Pancreas (tissue), 10 donors: ENCODE results near the gene ZNF267. TPM values are rescaled to one million over a fixed set of nuclear protein-coding genes. Genes with fewer than 3 reads are reported as not detected.
"Not testable (repeated sequence)": the region's sequence is repeated elsewhere in the genome, so short reads cannot be mapped to it uniquely, and the experiment has no call there.

Experiments
- ATAC-seq, 4 donors: fragments of 200-7000 bp; cut with Tn5 transposase; one replicate each; pipeline versions ENCODE4 v1.8.0 to v1.9.1; 2020; ENCODE audit warnings: mild to moderate bottlenecking in 4 of 4, moderate library complexity in 4 of 4
- DNase-seq, 6 donors: peaks; one replicate each; pipeline ENCODE4 v3.0.0-alpha.2; 2020
- FAIRE-seq: peaks from 2 replicates; lab custom pipeline; 2012; peaks lifted over from hg19 to GRCh38; lab: Jason Lieb, UNC
- H3K27ac ChIP-seq, 4 donors: fragments of 200-600 bp; sonication (generic); 1 replicate in 3 of 4; 2 replicates in 1 of 4; pipeline versions ENCODE4 v1.5.0 to v1.8.0; 2020
- H3K27me3 ChIP-seq, 4 donors: fragments of 200-600 bp; one replicate each; pipeline ENCODE4 v1.8.0; 2021
- H3K36me3 ChIP-seq, 3 donors: fragments of 200-600 bp; sonication (generic) in 1 of 3; one replicate each; pipeline versions ENCODE4 v1.5.0 to v1.8.0; 2020 to 2021
- H3K4me1 ChIP-seq, 3 donors: fragments of 200-600 bp; one replicate each; pipeline ENCODE4 v1.8.0; 2021
- H3K4me3 ChIP-seq, 4 donors: fragments of 200-600 bp; sonication (generic) in 2 of 4; one replicate each; pipeline versions ENCODE4 v1.5.0 to v1.8.0; 2020 to 2021
- H3K9me3 ChIP-seq, 4 donors: fragments of 200-600 bp; one replicate each; pipeline ENCODE4 v1.8.0; 2021
- WGBS, 2 donors: extraction: QIAGEN DNeasy Blood & Tissue Kit; methylation state at CpG; one replicate each; pipeline ENCODE4 v1.1.7; 2013; 5-methylcytosine and 5-hydroxymethylcytosine counted together
- intact Hi-C, 3 donors: fragments of 100-400 bp; cut with DNase I; formaldehyde crosslinking; loops; one replicate each; pipeline versions ENCODE4 v1.11.1 to v1.14.2; 2022
- polyA plus RNA-seq, 2 donors: library from polyadenylated mRNA; stranded (reverse); fragments of 200-250 nt; gene quantifications; one replicate each; pipeline ENCODE4 v1.2.3, GENCODE V29; 2013
- total RNA-seq, 6 donors: library from RNA; stranded (reverse); fragmentation: NEBNext Ultra II Directional in 4 of 6; extraction: Animal tissue kit (Norgen Biotek cat#: 25700) in 4 of 6; gene quantifications; one replicate each; pipeline versions ENCODE4 v1.2.1 to v1.2.4, GENCODE V29; 2021 to 2023
- TF ChIP-seq, protein P1 (sequence below), 4 donors: fragments of 200-600 bp; sonication (generic) in 3 of 4; IDR thresholded peaks; one replicate each; pipeline versions ENCODE4 v1.5.0 to v1.8.0; 2021; ENCODE audit warnings: antibody characterized with exemption in 4 of 4
- donor health status: healthy with polysubstance abuse.
- donor health status: DM: no; HTN: no; CAD: no; lungs with moderate emphysema.
- donor health status: DM: no; HTN: no; CAD: no.
- donor health status: control.
- donor health status: control.
- donor health status: Bipolar disorder and iron deficiency.
- donor health status: DM: yes; HTN: yes; CAD: no.
- donor health status: DM: no; HTN: no; CAD: no.
- donor health status: DM: no; HTN: no; CAD: no.
- donor health status: DM: yes; HTN: yes; CAD: no.

Gene ZNF267
- total and polyA plus RNA-seq, 8 donors: 1.2 to 13.8 (median 5.1) TPM

DNA sequence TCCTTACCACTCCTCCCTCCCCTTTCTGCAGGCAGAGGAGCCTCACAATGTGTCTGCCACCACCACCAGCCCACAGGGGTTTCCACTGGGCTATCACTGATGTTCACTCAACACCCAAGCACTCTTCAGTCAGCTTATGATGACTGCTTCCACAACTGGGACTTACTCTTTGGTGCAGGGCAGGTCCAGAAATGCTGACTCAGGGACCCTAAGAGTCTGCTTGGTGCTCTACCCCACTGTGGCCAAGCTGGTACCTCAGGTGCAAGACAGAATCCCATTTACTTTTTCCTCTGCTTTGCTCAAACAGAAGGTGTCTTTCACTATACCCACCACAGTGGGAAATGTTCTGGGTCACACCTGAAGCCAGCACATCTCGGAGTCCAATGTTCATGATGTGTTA is 40.1 kb downstream of the ZNF267 start:
- 97 to 100% methylated on average over 1 of the region's 1 CpG for WGBS, 2 donors
- ATAC-seq (no peak), DNase-seq (no peak), FAIRE-seq (no peak)
- H3K4me1 ChIP-seq: no peaks in the 10 kb centered on the region
- H3K27ac ChIP-seq: no peak overlapping the region
- H3K9me3 ChIP-seq: peaks cover 0 to 41% (median 7%) of the 10 kb centered on the region in 4 donors
- peaks cover 0 to 34% (median 24%) of the 10 kb centered on the region in 3 donors for H3K36me3 ChIP-seq
- H3K4me3 ChIP-seq: no peak overlapping the region
- TF ChIP-seq, protein P1, sequence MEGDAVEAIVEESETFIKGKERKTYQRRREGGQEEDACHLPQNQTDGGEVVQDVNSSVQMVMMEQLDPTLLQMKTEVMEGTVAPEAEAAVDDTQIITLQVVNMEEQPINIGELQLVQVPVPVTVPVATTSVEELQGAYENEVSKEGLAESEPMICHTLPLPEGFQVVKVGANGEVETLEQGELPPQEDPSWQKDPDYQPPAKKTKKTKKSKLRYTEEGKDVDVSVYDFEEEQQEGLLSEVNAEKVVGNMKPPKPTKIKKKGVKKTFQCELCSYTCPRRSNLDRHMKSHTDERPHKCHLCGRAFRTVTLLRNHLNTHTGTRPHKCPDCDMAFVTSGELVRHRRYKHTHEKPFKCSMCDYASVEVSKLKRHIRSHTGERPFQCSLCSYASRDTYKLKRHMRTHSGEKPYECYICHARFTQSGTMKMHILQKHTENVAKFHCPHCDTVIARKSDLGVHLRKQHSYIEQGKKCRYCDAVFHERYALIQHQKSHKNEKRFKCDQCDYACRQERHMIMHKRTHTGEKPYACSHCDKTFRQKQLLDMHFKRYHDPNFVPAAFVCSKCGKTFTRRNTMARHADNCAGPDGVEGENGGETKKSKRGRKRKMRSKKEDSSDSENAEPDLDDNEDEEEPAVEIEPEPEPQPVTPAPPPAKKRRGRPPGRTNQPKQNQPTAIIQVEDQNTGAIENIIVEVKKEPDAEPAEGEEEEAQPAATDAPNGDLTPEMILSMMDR (IDR thresholded peaks at IDR 0.05): no peak
- intact Hi-C loops: no loop called here
- no peaks in the 10 kb centered on the region for H3K27me3 ChIP-seq

DNA sequence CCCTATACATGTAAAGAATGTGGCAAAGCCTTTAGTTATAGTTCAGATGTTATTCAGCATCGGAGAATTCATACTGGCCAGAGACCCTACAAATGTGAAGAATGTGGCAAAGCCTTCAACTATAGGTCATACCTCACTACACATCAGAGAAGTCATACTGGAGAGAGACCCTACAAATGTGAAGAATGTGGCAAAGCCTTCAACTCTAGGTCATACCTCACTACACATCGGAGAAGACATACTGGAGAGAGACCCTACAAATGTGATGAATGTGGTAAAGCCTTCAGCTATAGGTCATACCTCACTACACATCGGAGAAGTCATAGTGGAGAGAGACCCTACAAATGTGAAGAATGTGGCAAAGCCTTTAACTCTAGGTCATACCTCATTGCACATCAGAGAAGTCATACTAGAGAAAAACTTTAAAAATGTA is 42.5 kb downstream of the ZNF267 start:
- Histone ChIP-seq H3K4me3 (no peak overlapping the region), H3K36me3 (peaks cover 0 to 34% (median 24%) of the 10 kb centered on the region in 3 donors), H3K4me1 (no peaks in the 10 kb centered on the region), H3K27me3 (no peaks in the 10 kb centered on the region), H3K27ac (no peak overlapping the region), H3K9me3 (peaks cover 0 to 41% (median 7%) of the 10 kb centered on the region in 4 donors)
- TF ChIP-seq, protein P1 (IDR thresholded peaks at IDR 0.05): no peak
- ATAC-seq: no peak
- no peak for DNase-seq
- WGBS, 2 donors: 99 to 100% methylated on average over 3 of the region's 3 CpGs
- intact Hi-C loops: no loop called here
- FAIRE-seq: no peak

DNA sequence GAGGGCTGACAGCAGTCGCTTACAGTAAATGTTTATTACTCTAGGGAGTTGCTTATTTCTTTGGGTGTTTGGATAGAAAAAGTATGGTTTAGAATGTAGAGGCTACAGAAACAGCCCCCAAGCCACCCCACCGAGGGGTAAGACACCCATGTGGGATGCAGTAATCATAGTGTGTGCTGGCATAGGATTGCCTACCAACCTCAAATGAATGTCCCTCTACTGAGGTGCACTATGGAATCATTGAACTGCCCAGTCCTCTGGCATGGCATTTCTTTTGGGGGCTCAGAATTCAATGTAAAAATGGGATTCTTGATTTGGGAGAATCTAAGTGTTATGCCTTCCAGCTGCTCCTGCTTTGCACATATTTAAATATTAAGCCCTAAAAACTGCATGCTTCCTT is 46.8 kb downstream of the ZNF267 start:
- no peaks in the 10 kb centered on the region for H3K27me3 ChIP-seq
- H3K27ac ChIP-seq: no peak overlapping the region
- peaks cover 0 to 19% (median 6%) of the 10 kb centered on the region in 4 donors for H3K9me3 ChIP-seq
- FAIRE-seq (no peak), DNase-seq (no peak), ATAC-seq (no peak)
- TF ChIP-seq, protein P1 (IDR thresholded peaks at IDR 0.05): no peak
- intact Hi-C loops: no loop called here
- H3K4me3 ChIP-seq: no peak overlapping the region
- H3K36me3 ChIP-seq: peaks cover 0 to 13% (median 8%) of the 10 kb centered on the region in 3 donors
- WGBS, 2 donors: 95 to 98% methylated on average over 2 of the region's 2 CpGs
- H3K4me1 ChIP-seq: no peaks in the 10 kb centered on the region

DNA sequence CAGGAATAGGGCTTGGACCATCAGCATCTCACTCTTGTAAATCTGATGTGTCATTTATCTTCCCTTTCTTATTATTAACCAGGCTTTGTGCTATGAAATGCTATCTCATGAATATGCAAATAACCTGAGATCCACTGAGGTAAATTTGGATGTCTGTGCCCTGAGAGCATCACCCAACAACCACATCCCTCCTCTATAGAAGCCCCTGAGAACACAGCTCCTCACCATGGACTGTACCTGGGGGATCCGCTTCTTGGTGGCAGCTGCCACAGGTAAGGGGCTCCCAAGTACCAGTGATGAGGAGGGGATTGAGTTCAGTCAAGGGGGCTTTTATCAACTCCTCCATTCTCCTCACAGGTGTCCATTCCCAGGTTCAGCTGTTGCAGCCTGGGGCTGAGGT is 78.2 kb downstream of the ZNF267 start:
- FAIRE-seq, H3K9me3 ChIP-seq: not testable (repeated sequence)

DNA sequence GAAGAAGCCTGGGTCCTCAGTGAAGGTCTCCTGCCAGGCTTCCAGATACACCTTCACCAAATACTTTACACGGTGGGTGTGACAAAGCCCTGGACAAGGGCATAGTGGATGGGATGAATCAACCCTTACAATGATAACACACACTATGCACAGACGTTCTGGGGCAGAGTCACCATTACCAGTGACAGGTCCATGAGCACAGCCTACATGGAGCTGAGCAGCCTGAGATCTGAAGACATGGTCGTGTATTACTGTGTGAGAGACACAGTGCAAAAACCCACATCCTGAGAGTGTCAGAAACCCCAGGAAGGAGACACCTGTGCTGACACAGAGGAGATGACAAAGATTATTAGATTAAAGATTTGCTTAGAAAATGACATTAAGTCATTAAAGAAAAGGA is 78.6 kb downstream of the ZNF267 start:
- ATAC-seq, DNase-seq, H3K9me3 ChIP-seq, H3K27me3 ChIP-seq, H3K4me1 ChIP-seq, H3K27ac ChIP-seq, H3K36me3 ChIP-seq, H3K4me3 ChIP-seq, intact Hi-C loops, FAIRE-seq: not testable (repeated sequence)
- 5 to 10% methylated on average over 2 of the region's 3 CpGs for WGBS, 2 donors

More for the DNA sequence above, 78.2 kb downstream of the ZNF267 start:
- DNase-seq, H3K36me3 ChIP-seq, H3K27ac ChIP-seq, ATAC-seq, intact Hi-C loops, H3K27me3 ChIP-seq, H3K4me3 ChIP-seq, H3K4me1 ChIP-seq: not testable (repeated sequence)
- 67% methylated on average over 1 of the region's 1 CpG; no CpG with 5 or more reads in 1 of the 2 donors for WGBS, 2 donors

DNA sequence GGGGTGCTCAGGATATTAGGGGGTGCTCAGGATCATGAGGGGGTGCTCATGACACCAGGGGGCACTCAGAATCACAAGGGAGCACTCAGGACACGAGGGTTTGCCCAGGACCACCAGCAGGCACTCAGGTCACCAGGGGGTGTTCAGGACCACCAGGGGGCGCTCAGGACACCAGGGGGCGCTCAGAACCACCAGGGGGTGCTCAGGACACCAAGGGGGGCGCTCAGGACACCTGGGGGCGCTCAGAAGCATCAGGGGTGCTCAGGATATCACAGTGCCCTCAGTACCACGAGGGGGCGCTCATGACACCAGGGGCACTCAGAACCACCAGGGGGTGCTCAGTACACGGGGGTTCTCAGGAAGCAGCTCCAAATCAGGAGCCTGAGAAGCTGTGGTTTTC is 82.6 kb downstream of the ZNF267 start:
- H3K27me3 ChIP-seq, H3K4me3 ChIP-seq, ATAC-seq, H3K9me3 ChIP-seq, FAIRE-seq, H3K4me1 ChIP-seq, intact Hi-C loops, H3K36me3 ChIP-seq, DNase-seq, H3K27ac ChIP-seq: not testable (repeated sequence)
- WGBS, 2 donors: 30 to 36% methylated on average over 5 to 7 of the region's 8 CpGs

- DNase-seq: peak in 1 of 6 donors; percentile 18
- H3K4me3 ChIP-seq, FAIRE-seq, H3K36me3 ChIP-seq, intact Hi-C loops, H3K27ac ChIP-seq, H3K4me1 ChIP-seq, H3K27me3 ChIP-seq, H3K9me3 ChIP-seq, ATAC-seq: not testable (repeated sequence)
- 41 to 49% methylated on average over 22 of the region's 22 CpGs for WGBS, 2 donors
Observed at GRCh38 chr16:31960186-31960910, 86.7 kb downstream of the ZNF267 start.
